ENCODE measurements around the gene APOB. TPM values are rescaled to one million over a fixed set of nuclear protein-coding genes. Genes with fewer than 3 reads are reported as not detected.

APOB gene
- total and polyA plus RNA-seq, 2 of the 13 experiments (the other 11 are each of a cell fraction or from before 2014, with no cell fraction given), result 1,569 to 2,515 TPM

DNA sequence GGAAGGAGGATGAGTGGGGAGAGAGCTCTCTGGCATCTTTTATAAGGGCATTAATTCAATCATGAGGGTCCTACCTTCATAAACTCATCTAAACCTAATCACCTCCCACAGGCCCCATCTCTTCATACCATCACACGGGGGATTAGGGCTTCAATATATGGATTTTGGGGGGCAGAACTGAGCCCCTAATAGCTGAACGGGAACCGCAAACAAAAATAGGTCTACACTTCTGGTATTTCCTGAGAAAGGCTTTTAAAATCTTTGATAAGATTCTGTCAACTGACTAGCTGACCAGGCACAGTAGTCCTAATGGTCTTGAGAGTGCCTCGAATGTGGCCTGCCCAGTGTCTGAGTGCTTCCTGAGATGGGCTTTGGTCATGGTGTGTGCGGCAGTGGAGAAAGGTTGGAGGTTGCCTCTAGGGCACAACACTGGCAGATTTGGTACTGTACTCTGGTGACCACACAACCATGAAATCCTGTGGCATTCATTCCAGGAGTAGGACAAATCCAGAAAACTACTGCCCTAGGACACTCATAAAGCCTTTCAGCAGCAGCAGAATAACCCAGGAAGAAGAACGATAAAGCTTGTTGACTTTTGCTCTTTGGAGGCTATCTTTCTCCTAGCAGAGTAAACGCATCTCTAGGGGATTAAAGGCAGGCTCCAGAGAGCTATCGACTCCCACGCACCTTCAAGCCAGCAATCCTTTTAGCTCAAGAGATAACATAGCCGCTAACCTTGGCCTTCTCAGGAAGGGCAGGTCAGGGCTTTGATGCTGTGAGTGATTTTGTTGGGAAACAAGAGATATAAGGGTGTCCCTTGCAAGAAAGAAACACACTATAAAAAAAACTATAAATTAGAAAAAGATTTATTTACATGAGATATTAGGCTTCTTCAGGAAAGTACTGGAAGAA is 12.3 kb upstream of the APOB start (continued):
- TF ChIP-seq, protein P1, sequence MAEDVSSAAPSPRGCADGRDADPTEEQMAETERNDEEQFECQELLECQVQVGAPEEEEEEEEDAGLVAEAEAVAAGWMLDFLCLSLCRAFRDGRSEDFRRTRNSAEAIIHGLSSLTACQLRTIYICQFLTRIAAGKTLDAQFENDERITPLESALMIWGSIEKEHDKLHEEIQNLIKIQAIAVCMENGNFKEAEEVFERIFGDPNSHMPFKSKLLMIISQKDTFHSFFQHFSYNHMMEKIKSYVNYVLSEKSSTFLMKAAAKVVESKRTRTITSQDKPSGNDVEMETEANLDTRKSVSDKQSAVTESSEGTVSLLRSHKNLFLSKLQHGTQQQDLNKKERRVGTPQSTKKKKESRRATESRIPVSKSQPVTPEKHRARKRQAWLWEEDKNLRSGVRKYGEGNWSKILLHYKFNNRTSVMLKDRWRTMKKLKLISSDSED (CRISPR knock-in tag; IDR thresholded peaks at IDR 0.05), result no peak
- no peak for TF ChIP-seq POLR2AphosphoS2 (IDR thresholded peaks at IDR 0.05; ENCODE audit: low read depth, low read length)
- TF ChIP-seq ZNF605 (CRISPR knock-in tag; IDR thresholded peaks at IDR 0.05), result peak; percentile 94
- peak; percentile 88 to 100; a peak in 3 of 4 replicates for TF ChIP-seq EP300 (IDR thresholded peaks at IDR 0.05; ENCODE audit: low read depth in 2 of 2, low read length in 2 of 2)
- TF ChIP-seq EP300 (CRISPR knock-in tag; IDR thresholded peaks at IDR 0.05; ENCODE audit: borderline replicate concordance), result peak; percentile 100
- TF ChIP-seq, protein P2, sequence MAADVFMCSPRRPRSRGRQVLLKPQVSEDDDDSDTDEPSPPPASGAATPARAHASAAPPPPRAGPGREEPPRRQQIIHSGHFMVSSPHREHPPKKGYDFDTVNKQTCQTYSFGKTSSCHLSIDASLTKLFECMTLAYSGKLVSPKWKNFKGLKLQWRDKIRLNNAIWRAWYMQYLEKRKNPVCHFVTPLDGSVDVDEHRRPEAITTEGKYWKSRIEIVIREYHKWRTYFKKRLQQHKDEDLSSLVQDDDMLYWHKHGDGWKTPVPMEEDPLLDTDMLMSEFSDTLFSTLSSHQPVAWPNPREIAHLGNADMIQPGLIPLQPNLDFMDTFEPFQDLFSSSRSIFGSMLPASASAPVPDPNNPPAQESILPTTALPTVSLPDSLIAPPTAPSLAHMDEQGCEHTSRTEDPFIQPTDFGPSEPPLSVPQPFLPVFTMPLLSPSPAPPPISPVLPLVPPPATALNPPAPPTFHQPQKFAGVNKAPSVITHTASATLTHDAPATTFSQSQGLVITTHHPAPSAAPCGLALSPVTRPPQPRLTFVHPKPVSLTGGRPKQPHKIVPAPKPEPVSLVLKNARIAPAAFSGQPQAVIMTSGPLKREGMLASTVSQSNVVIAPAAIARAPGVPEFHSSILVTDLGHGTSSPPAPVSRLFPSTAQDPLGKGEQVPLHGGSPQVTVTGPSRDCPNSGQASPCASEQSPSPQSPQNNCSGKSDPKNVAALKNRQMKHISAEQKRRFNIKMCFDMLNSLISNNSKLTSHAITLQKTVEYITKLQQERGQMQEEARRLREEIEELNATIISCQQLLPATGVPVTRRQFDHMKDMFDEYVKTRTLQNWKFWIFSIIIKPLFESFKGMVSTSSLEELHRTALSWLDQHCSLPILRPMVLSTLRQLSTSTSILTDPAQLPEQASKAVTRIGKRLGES (CRISPR knock-in tag; IDR thresholded peaks at IDR 0.05; ENCODE audit: borderline replicate concordance), result 0 out of 2 replicates have a peak, but pooled peaks have one; percentile 62
- TF ChIP-seq ZNF17 (CRISPR knock-in tag; IDR thresholded peaks at IDR 0.05), result peak; percentile 70; the same call in 1 of the 2 replicates
- peak; percentile 96 for TF ChIP-seq KLF6 (CRISPR knock-in tag; IDR thresholded peaks at IDR 0.05)
- TF ChIP-seq ZNF552 (CRISPR knock-in tag; IDR thresholded peaks at IDR 0.05; ENCODE audit: borderline replicate concordance), result 0 out of 2 replicates have a peak, but pooled peaks have one; percentile 85
- no peak for TF ChIP-seq ZFP36L2 (CRISPR knock-in tag; IDR thresholded peaks at IDR 0.05)
- TF ChIP-seq, protein P3, sequence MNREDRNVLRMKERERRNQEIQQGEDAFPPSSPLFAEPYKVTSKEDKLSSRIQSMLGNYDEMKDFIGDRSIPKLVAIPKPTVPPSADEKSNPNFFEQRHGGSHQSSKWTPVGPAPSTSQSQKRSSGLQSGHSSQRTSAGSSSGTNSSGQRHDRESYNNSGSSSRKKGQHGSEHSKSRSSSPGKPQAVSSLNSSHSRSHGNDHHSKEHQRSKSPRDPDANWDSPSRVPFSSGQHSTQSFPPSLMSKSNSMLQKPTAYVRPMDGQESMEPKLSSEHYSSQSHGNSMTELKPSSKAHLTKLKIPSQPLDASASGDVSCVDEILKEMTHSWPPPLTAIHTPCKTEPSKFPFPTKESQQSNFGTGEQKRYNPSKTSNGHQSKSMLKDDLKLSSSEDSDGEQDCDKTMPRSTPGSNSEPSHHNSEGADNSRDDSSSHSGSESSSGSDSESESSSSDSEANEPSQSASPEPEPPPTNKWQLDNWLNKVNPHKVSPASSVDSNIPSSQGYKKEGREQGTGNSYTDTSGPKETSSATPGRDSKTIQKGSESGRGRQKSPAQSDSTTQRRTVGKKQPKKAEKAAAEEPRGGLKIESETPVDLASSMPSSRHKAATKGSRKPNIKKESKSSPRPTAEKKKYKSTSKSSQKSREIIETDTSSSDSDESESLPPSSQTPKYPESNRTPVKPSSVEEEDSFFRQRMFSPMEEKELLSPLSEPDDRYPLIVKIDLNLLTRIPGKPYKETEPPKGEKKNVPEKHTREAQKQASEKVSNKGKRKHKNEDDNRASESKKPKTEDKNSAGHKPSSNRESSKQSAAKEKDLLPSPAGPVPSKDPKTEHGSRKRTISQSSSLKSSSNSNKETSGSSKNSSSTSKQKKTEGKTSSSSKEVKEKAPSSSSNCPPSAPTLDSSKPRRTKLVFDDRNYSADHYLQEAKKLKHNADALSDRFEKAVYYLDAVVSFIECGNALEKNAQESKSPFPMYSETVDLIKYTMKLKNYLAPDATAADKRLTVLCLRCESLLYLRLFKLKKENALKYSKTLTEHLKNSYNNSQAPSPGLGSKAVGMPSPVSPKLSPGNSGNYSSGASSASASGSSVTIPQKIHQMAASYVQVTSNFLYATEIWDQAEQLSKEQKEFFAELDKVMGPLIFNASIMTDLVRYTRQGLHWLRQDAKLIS (CRISPR knock-in tag; IDR thresholded peaks at IDR 0.05), result peak; percentile 62
- TF ChIP-seq ZNF503 (CRISPR knock-in tag; IDR thresholded peaks at IDR 0.05), result peak; percentile 100
- TF ChIP-seq, protein P4, sequence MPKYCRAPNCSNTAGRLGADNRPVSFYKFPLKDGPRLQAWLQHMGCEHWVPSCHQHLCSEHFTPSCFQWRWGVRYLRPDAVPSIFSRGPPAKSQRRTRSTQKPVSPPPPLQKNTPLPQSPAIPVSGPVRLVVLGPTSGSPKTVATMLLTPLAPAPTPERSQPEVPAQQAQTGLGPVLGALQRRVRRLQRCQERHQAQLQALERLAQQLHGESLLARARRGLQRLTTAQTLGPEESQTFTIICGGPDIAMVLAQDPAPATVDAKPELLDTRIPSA (CRISPR knock-in tag; IDR thresholded peaks at IDR 0.05; ENCODE audit: borderline replicate concordance), result no peak
- TF ChIP-seq ZNF652 (CRISPR knock-in tag; IDR thresholded peaks at IDR 0.05; ENCODE audit: borderline replicate concordance, low read depth), result peak; percentile 71; the same call in 1 of the 2 replicates
- no peak for TF ChIP-seq ZNF747 (CRISPR knock-in tag; IDR thresholded peaks at IDR 0.05; ENCODE audit: borderline replicate concordance)
- TF ChIP-seq MTA1 (CRISPR knock-in tag; IDR thresholded peaks at IDR 0.05; ENCODE audit: borderline replicate concordance), result peak; percentile 83; the same call in 1 of the 2 replicates
- no peak for TF ChIP-seq MZF1 (CRISPR knock-in tag; IDR thresholded peaks at IDR 0.05; ENCODE audit: borderline replicate concordance)

Measured in HepG2 (cell line).